ENCODE data around the gene ADORA2A.

The ADORA2A gene

GRCh38 chr22:24440718-24441405, 13.5 kb downstream of the ADORA2A start:
- H3K4me3 ChIP-seq (replicated peaks in 1 of 2; ENCODE audit: low read depth in 2 of 2, low read length in 2 of 2) = no peak overlapping the region
- TF ChIP-seq, protein P1, sequence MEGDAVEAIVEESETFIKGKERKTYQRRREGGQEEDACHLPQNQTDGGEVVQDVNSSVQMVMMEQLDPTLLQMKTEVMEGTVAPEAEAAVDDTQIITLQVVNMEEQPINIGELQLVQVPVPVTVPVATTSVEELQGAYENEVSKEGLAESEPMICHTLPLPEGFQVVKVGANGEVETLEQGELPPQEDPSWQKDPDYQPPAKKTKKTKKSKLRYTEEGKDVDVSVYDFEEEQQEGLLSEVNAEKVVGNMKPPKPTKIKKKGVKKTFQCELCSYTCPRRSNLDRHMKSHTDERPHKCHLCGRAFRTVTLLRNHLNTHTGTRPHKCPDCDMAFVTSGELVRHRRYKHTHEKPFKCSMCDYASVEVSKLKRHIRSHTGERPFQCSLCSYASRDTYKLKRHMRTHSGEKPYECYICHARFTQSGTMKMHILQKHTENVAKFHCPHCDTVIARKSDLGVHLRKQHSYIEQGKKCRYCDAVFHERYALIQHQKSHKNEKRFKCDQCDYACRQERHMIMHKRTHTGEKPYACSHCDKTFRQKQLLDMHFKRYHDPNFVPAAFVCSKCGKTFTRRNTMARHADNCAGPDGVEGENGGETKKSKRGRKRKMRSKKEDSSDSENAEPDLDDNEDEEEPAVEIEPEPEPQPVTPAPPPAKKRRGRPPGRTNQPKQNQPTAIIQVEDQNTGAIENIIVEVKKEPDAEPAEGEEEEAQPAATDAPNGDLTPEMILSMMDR (IDR thresholded peaks at IDR 0.05; ENCODE audit: low read depth, low read length) = no peak
- no peak for DNase-seq (ENCODE audit: low read depth in 2 of 2)

- DNase-seq (ENCODE audit: low read depth in 2 of 2) = no peak
- TF ChIP-seq, protein P1 (IDR thresholded peaks at IDR 0.05; ENCODE audit: low read depth, low read length) = no peak
- no peak overlapping the region for H3K4me3 ChIP-seq (replicated peaks in 1 of 2; ENCODE audit: low read depth in 2 of 2, low read length in 2 of 2)
Observed at GRCh38 chr22:24441406-24442351, 14.3 kb downstream of the ADORA2A start.

DNA sequence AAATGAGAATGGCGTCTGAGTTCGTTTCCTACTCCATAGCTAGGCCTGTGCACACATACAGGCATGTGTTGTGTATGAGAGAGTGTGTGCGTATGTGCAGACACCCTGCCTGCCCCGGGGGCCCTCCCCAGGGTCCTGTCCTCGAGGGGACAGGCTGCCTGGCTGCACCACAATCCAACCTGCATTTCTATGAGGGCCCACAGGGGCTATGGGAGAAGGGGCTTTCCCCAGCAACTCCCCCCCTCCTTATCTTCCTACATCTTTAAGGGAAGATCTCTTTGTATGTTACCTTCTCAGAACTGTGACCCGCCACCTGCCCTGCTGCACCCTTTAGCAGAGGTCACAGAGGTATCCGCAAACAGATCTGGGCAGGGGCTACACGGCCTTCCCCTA, 14.9 kb downstream of the ADORA2A start:
- H3K4me3 ChIP-seq (replicated peaks in 1 of 2; ENCODE audit: low read depth in 2 of 2, low read length in 2 of 2) = no peak overlapping the region
- TF ChIP-seq, protein P1 (IDR thresholded peaks at IDR 0.05; ENCODE audit: low read depth, low read length) = no peak
- no peak for DNase-seq (ENCODE audit: low read depth in 2 of 2)

DNA sequence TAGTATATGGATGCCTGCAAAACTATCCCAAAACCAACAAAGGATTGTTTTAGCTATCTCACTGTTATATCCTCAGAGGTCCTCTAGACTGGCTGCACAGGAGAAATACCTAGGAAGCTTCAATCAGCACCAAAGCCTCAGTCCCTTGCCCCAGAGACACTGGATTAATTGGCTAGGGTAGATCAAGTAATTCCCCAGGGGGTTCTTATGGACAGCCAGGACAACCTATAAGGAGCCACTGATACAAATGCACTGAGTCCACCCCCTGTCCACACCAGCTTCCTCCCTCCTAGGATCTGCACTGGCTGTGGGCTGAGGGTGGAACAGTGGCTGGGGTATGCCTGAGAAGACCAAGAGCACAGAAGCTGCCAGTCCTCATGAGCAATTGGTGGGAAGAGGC, 16.3 kb downstream of the ADORA2A start:
- no peak overlapping the region for H3K4me3 ChIP-seq (replicated peaks in 1 of 2; ENCODE audit: low read depth in 2 of 2, low read length in 2 of 2)

DNA sequence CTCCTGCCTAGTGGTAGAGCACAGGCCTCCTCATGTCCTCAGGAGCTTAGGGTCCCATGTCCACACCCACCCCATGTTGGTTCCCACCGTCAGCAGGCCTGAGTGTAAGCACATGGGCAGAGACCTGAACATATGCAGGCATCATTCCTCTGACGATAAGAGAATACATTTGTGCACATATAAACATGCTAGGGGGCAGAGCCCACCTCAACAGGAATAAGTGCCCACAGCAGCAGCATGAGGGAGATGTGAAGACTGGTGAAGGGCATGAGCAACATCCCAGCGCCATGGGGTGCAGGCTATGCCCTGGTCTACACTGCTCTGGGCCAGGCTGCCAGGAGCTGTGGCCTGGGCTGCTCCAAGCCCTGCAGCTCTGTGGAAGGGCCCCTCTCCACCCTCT, 16.9 kb downstream of the ADORA2A start:
- no peak overlapping the region for H3K4me3 ChIP-seq (replicated peaks in 1 of 2; ENCODE audit: low read depth in 2 of 2, low read length in 2 of 2)
- TF ChIP-seq, protein P1 (IDR thresholded peaks at IDR 0.05; ENCODE audit: low read depth, low read length) = no peak
- no peak for DNase-seq (ENCODE audit: low read depth in 2 of 2)

More for the DNA sequence above, 16.3 kb downstream of the ADORA2A start:
- TF ChIP-seq, protein P1 (IDR thresholded peaks at IDR 0.05; ENCODE audit: low read depth, low read length) = no peak
- DNase-seq (ENCODE audit: low read depth in 2 of 2) = no peak

DNA sequence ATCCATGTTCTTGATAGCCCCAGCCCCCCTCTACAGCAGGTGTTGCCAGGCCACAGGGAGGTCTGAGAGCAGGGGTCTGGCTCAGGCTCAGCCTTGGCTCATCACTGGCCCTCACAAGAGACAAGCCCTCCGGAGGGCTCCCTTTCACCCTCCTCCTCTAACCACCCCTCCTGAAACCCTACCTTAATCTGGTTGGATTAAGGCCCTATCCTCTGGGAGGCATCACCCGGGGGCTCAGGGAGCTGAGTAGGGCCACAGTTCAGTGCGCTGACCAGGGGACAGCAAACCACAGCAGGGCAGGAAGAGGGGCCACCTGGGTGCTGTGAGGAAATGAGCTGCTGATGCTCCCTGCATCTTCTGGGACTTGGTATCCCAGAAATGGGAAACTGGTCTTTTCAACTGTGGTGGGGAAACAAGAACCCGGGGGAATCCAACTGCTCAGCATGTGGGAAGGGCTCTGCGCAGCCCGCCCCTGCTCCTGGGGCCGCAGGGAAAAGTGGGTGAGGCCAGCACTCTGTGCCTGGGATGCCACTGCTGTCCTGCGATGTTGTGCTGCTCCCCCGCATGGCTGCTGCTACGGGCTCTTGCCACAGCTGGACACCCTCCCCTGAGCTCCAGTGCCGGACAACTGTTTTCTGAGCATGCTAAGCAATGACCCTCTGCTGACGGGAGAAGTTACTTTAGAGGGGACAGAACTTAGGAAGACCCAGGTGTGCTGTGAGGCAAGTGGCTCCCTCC, 17.5 kb downstream of the ADORA2A start:
- DNase-seq (ENCODE audit: low read depth in 2 of 2) = no peak
- H3K4me3 ChIP-seq (replicated peaks in 1 of 2; ENCODE audit: low read depth in 2 of 2, low read length in 2 of 2) = no peak overlapping the region
- TF ChIP-seq, protein P1 (IDR thresholded peaks at IDR 0.05; ENCODE audit: low read depth, low read length) = no peak
